WERI-Rb-1 (cell line): ENCODE results near the gene CMTR1.
A peak's percentile ranks its signal among the peaks of the same experiment; 100 is the strongest.

Experiments used
- DNase-seq: peaks from one replicate; pipeline ENCODE4 v3.0.0-alpha.2; 2020
- H3K27ac ChIP-seq: fragments of 250-450 bp; sonication (Bioruptor Pico); 2 replicates; pipeline ENCODE4 v1.5.1; 2020; ENCODE audit warnings: mild to moderate bottlenecking, moderate library complexity
- H3K27me3 ChIP-seq: fragments of 250-450 bp; sonication (Bioruptor Pico); 2 replicates; pipeline ENCODE4 v1.5.1; 2021; ENCODE audit warnings: mild to moderate bottlenecking, low read depth, moderate library complexity; ENCODE audit not compliant: insufficient read depth, severe bottlenecking
- H3K36me3 ChIP-seq: fragments of 250-450 bp; sonication (Bioruptor Pico); 2 replicates; pipeline ENCODE4 v1.5.1; 2020; ENCODE audit warnings: mild to moderate bottlenecking, moderate library complexity
- H3K4me3 ChIP-seq: 2 replicates; pipeline ENCODE4 v1.5.1; 2011; ENCODE audit warnings: low read depth, mild to moderate bottlenecking, control low read depth, low read length
- H3K9me3 ChIP-seq: fragments of 250-450 bp; sonication (Bioruptor Pico); 2 replicates; pipeline ENCODE4 v1.5.1; 2021; ENCODE audit warnings: mild to moderate bottlenecking, moderate library complexity; ENCODE audit not compliant: severe bottlenecking
- TF ChIP-seq, protein P1 (sequence below): IDR thresholded peaks from 2 replicates; pipeline ENCODE4 v1.5.1; 2011; ENCODE audit warnings: low read depth, mild to moderate bottlenecking, control low read depth, inconsistent platforms, low read length

The CMTR1 gene

DNA sequence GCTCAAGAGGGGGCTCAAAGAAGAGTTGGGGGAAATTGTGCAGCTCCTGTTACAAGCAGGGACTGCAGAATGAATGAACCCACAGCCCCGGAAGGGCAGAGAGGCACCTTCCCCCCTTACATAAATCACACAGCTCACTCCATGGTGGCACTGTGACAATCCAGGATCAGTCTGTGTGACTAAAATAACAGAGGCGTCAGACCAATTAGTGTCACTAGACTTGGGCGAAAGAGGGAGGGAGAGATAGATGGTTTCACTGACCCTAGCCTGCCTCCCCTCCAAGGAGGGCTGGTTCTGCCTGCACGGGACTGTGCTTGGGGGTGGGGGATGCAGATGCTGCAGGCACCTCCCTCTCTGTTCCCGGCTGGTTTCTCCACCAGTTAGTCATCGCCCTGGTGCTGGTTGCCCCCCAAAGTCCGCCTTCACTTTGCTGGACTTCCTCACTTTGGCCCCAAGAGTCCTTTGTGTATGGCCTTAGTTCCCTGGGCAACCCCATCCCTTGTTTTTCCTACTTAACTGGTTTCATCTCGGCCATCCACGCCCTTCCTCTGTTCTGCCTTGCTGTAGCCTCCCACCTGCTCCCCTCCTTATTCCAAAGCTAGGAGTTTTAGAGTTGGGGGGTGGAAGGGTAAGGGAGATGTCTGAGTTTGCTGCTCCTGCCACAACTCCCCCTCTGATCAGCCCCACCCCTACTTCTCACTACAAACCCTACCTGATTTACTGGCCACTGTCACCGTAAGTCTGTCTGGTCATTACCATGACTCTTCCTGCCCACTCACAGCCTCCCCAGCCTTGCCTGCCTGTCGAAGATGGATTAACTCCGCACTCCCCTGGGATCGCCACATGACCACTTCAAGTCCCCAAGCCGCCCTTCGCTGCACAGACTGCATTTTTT is 48.9 kb downstream of the CMTR1 start:
- no peak overlapping the region for H3K4me3 ChIP-seq
- no peaks in the 10 kb centered on the region for H3K27me3 ChIP-seq
- peak overlapping the region; percentile 49 for H3K27ac ChIP-seq
- TF ChIP-seq, protein P1, sequence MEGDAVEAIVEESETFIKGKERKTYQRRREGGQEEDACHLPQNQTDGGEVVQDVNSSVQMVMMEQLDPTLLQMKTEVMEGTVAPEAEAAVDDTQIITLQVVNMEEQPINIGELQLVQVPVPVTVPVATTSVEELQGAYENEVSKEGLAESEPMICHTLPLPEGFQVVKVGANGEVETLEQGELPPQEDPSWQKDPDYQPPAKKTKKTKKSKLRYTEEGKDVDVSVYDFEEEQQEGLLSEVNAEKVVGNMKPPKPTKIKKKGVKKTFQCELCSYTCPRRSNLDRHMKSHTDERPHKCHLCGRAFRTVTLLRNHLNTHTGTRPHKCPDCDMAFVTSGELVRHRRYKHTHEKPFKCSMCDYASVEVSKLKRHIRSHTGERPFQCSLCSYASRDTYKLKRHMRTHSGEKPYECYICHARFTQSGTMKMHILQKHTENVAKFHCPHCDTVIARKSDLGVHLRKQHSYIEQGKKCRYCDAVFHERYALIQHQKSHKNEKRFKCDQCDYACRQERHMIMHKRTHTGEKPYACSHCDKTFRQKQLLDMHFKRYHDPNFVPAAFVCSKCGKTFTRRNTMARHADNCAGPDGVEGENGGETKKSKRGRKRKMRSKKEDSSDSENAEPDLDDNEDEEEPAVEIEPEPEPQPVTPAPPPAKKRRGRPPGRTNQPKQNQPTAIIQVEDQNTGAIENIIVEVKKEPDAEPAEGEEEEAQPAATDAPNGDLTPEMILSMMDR, result no peak
- H3K36me3 ChIP-seq, result peaks cover 63% of the 10 kb centered on the region
- peak; percentile 90 for DNase-seq
- no peaks in the 10 kb centered on the region for H3K9me3 ChIP-seq

- Histone ChIP-seq H3K9me3 (no peaks in the 10 kb centered on the region), H3K27me3 (no peaks in the 10 kb centered on the region), H3K4me3 (no peak overlapping the region), H3K36me3 (peaks cover 55% of the 10 kb centered on the region), H3K27ac (peak overlapping the region; percentile 49)
- TF ChIP-seq, protein P1, result no peak
- no peak for DNase-seq
These were observed 49.7 kb downstream of the CMTR1 start for GRCh38 chr6:37482606-37483251.

- TF ChIP-seq, protein P1, result no peak
- peaks cover 49% of the 10 kb centered on the region for H3K36me3 ChIP-seq
- peak overlapping the region; percentile 49; the same call in 1 of the 2 replicates for H3K27ac ChIP-seq
- no peaks in the 10 kb centered on the region for H3K27me3 ChIP-seq
- no peak overlapping the region for H3K4me3 ChIP-seq
- no peaks in the 10 kb centered on the region for H3K9me3 ChIP-seq
- DNase-seq, result no peak
These were observed 50.4 kb downstream of the CMTR1 start for GRCh38 chr6:37483252-37483901.

GRCh38 chr6:37483917-37484785 is 51.1 kb downstream of the CMTR1 start:
- peak; percentile 87 for DNase-seq
- no peaks in the 10 kb centered on the region for H3K27me3 ChIP-seq
- H3K9me3 ChIP-seq, result no peaks in the 10 kb centered on the region
- no peak overlapping the region for H3K4me3 ChIP-seq
- H3K27ac ChIP-seq, result peak overlapping the region; percentile 20; the same call in 1 of the 2 replicates
- TF ChIP-seq, protein P1, result peak; percentile 99
- peaks cover 41% of the 10 kb centered on the region for H3K36me3 ChIP-seq

DNA sequence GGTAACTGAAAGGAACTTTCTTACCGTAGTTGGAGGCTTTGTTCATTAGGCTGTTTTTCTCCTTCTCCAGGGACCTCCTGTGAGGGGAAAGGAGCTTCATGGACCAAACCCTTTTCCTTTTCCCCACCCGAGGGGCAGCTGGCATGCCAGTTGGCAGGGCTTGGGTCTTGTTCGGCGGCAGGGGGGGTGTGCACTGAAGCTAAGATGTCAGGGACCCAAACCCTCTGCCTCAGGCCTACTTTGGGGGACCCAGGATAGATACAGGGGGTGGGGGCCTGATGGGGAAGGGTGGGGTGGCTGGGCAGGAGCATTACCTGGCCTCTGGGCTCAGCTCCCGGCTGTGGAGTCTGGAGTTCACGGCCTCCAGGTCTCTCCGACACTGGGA is 51.8 kb downstream of the CMTR1 start:
- peaks cover 35% of the 10 kb centered on the region for H3K36me3 ChIP-seq
- no peak overlapping the region for H3K4me3 ChIP-seq
- H3K27ac ChIP-seq, result 0 out of 2 replicates have a peak overlapping the region, but pooled peaks have one; percentile 20
- no peaks in the 10 kb centered on the region for H3K27me3 ChIP-seq
- no peak for DNase-seq
- H3K9me3 ChIP-seq, result no peaks in the 10 kb centered on the region
- TF ChIP-seq, protein P1, result no peak
